OCI-LY3 (cell line): ENCODE results near the gene SSTR5.
A peak's percentile ranks its signal among the peaks of the same experiment; 100 is the strongest.

ENCODE experiments used
- H2AFZ ChIP-seq: fragments of 200-600, 300-600 bp; shearing (Covaris generic); 2 replicates; pipeline ENCODE4 v1.6.0; 2014; ENCODE audit warnings: antibody characterized with exemption, low read depth, low read length
- H3K27ac ChIP-seq: fragments of 200-600, 300-600 bp; sonication (generic); 2 replicates; pipeline ENCODE4 v1.5.1; 2014; ENCODE audit warnings: mild to moderate bottlenecking, low read length, moderate library complexity, mixed read lengths
- H3K27me3 ChIP-seq: fragments of 200-600, 300-600 bp; sonication (generic); 2 replicates; pipeline ENCODE4 v1.6.1; 2014; ENCODE audit warnings: low read depth, low read length, mixed read lengths
- H3K36me3 ChIP-seq: fragments of 200-600, 300-600 bp; sonication (generic); replicated peaks from 2 replicates; pipeline ENCODE3; 2014; ENCODE audit warnings: low read depth, low read length, mixed read lengths
- H3K4me1 ChIP-seq: fragments of 300-600, 200-600 bp; sonication (generic); 2 replicates; pipeline ENCODE4 v1.6.1; 2014; ENCODE audit warnings: low read length, mixed read lengths
- H3K4me2 ChIP-seq: fragments of 200-600, 300-600 bp; sonication (generic); 2 replicates; pipeline ENCODE4 v1.6.1; 2014; ENCODE audit warnings: low read length, mixed read lengths
- H3K4me3 ChIP-seq: fragments of 300-600, 200-600 bp; sonication (generic); 2 replicates; pipeline ENCODE4 v1.5.1; 2014; ENCODE audit warnings: antibody characterized with exemption, mild to moderate bottlenecking, low read length, moderate library complexity
- H3K79me2 ChIP-seq: fragments of 300-600, 200-600 bp; shearing (Covaris generic); 2 replicates; pipeline ENCODE4 v1.6.1; 2014; ENCODE audit warnings: mild to moderate bottlenecking, low read length, mixed read lengths
- H3K9ac ChIP-seq: fragments of 300-600, 200-600 bp; shearing (Covaris generic); 2 replicates; pipeline ENCODE4 v1.6.0; 2014; ENCODE audit warnings: mild to moderate bottlenecking, low read length, moderate library complexity
- H3K9me3 ChIP-seq: fragments of 200-600, 300-600 bp; shearing (Covaris generic); 2 replicates; pipeline ENCODE4 v1.6.1; 2014; ENCODE audit warnings: low read length, mixed read lengths; ENCODE audit not compliant: insufficient read depth
- H4K20me1 ChIP-seq: fragments of 200-600, 300-600 bp; sonication (generic); 2 replicates; pipeline ENCODE4 v1.6.1; 2016; ENCODE audit warnings: low read length, mixed read lengths; ENCODE audit not compliant: insufficient read depth
- CTCF ChIP-seq: fragments of 200-600, 300-600 bp; sonication (generic); IDR thresholded peaks from 2 replicates; pipeline ENCODE4 v1.5.1; 2014; ENCODE audit warnings: antibody characterized with exemption, low read length, low read depth
- EZH2phosphoT487 ChIP-seq: fragments of 200-600 bp; shearing (Covaris generic); IDR thresholded peaks from 2 replicates; pipeline ENCODE4 v1.6.1; 2018; ENCODE audit warnings: antibody characterized with exemption, mixed run types, low read depth

SSTR5 gene

GRCh38 chr16:1107141-1107540 is 34.6 kb downstream of the SSTR5 start:
- Histone ChIP-seq H3K4me3 (no peak overlapping the region), H3K36me3 (no peaks in the 10 kb centered on the region), H3K27me3 (peaks cover 11% of the 10 kb centered on the region; the same call in 1 of the 2 replicates), H3K79me2 (no peaks in the 10 kb centered on the region), H2AFZ (no peak overlapping the region), H3K27ac (no peak overlapping the region), H4K20me1 (no peaks in the 10 kb centered on the region), H3K9ac (no peak overlapping the region), H3K4me1 (peaks cover 7% of the 10 kb centered on the region; the same call in 1 of the 2 replicates), H3K4me2 (no peak overlapping the region), H3K9me3 (no peaks in the 10 kb centered on the region)
- TF ChIP-seq CTCF (no peak), EZH2phosphoT487 (no peak)

GRCh38 chr16:1107731-1108130 is 35.2 kb downstream of the SSTR5 start:
- Histone ChIP-seq H3K4me3 (no peak overlapping the region), H3K4me2 (no peak overlapping the region), H4K20me1 (no peaks in the 10 kb centered on the region), H3K9me3 (no peaks in the 10 kb centered on the region), H3K4me1 (peaks cover 7% of the 10 kb centered on the region; the same call in 1 of the 2 replicates), H3K27ac (no peak overlapping the region), H3K36me3 (no peaks in the 10 kb centered on the region), H3K27me3 (peaks cover 11% of the 10 kb centered on the region; the same call in 1 of the 2 replicates), H3K79me2 (no peaks in the 10 kb centered on the region), H3K9ac (no peak overlapping the region), H2AFZ (no peak overlapping the region)
- no peak for TF ChIP-seq CTCF
- TF ChIP-seq EZH2phosphoT487, result no peak

GRCh38 chr16:1108299-1109252 is 36.0 kb downstream of the SSTR5 start:
- Histone ChIP-seq H4K20me1 (no peaks in the 10 kb centered on the region), H3K27me3 (peaks cover 11% of the 10 kb centered on the region; the same call in 1 of the 2 replicates), H3K9ac (no peak overlapping the region), H3K4me3 (no peak overlapping the region), H3K4me1 (peaks cover 7% of the 10 kb centered on the region; the same call in 1 of the 2 replicates), H3K79me2 (no peaks in the 10 kb centered on the region), H2AFZ (no peak overlapping the region), H3K36me3 (no peaks in the 10 kb centered on the region), H3K27ac (no peak overlapping the region), H3K4me2 (no peak overlapping the region), H3K9me3 (no peaks in the 10 kb centered on the region)
- TF ChIP-seq CTCF (no peak), EZH2phosphoT487 (no peak)

GRCh38 chr16:1109648-1110047 is 37.1 kb downstream of the SSTR5 start:
- peaks cover 2% of the 10 kb centered on the region; the same call in 1 of the 2 replicates for H3K27me3 ChIP-seq

More at GRCh38 chr16:1109648-1110047, 37.1 kb downstream of the SSTR5 start:
- TF ChIP-seq CTCF, result no peak
- TF ChIP-seq EZH2phosphoT487, result no peak
- H3K79me2 ChIP-seq, result no peaks in the 10 kb centered on the region
- H3K4me3 ChIP-seq, result no peak overlapping the region
- H3K9me3 ChIP-seq, result no peaks in the 10 kb centered on the region
- H2AFZ ChIP-seq, result no peak overlapping the region
- H3K4me1 ChIP-seq, result peaks cover 7% of the 10 kb centered on the region; the same call in 1 of the 2 replicates
- no peaks in the 10 kb centered on the region for H3K36me3 ChIP-seq
- no peak overlapping the region for H3K27ac ChIP-seq
- no peak overlapping the region for H3K9ac ChIP-seq
- H4K20me1 ChIP-seq, result no peaks in the 10 kb centered on the region
- peak overlapping the region; percentile 7; the same call in 1 of the 2 replicates for H3K4me2 ChIP-seq
